DND-41 (cell line): ENCODE results near the gene TP53I11.

Experiments used
- ATAC-seq: fragments of 200-7000 bp; cut with Tn5 transposase; 3 replicates; pipeline ENCODE4 v1.9.1; 2021; ENCODE audit warnings: low read depth; ENCODE audit not compliant: insufficient read depth
- DNase-seq: peaks from one replicate; pipeline ENCODE4 v3.0.0-alpha.2; 2020
- H2AFZ ChIP-seq: 2 replicates; pipeline ENCODE4 v1.6.0; 2012; ENCODE audit warnings: low read depth, low read length
- H3K27ac ChIP-seq: 2 replicates; pipeline ENCODE4 v1.5.1; 2012; ENCODE audit warnings: low read length, inconsistent platforms
- H3K27me3 ChIP-seq: fragments of 200-600 bp; sonication (generic); 2 replicates; pipeline ENCODE4 v1.6.0; 2012; ENCODE audit warnings: low read length, mild to moderate bottlenecking, inconsistent platforms; ENCODE audit not compliant: insufficient read depth, poor library complexity
- H3K36me3 ChIP-seq: 2 replicates; pipeline ENCODE4 v1.5.1; 2012; ENCODE audit warnings: low read length, inconsistent platforms; ENCODE audit not compliant: insufficient read depth
- H3K4me1 ChIP-seq: 2 replicates; pipeline ENCODE4 v1.5.1; 2012; ENCODE audit warnings: mild to moderate bottlenecking, low read length; ENCODE audit not compliant: insufficient read depth
- H3K4me2 ChIP-seq: 2 replicates; pipeline ENCODE4 v1.6.0; 2012; ENCODE audit warnings: mild to moderate bottlenecking, moderate library complexity, low read length, inconsistent platforms; ENCODE audit not compliant: insufficient read depth
- H3K4me3 ChIP-seq, 2 experiments: fragments of 200-600 bp in 1 of 2; shearing (Covaris generic) in 1 of 2; 2 replicates each; pipeline ENCODE4 v1.5.1; 2012 to 2016; ENCODE audit warnings: inconsistent platforms in 2 of 2, low read length in 2 of 2, mild to moderate bottlenecking in 2 of 2, low read depth in 1 of 2, moderate library complexity in 1 of 2
- H3K79me2 ChIP-seq: 2 replicates; pipeline ENCODE4 v1.6.0; 2012; ENCODE audit warnings: low read length, inconsistent platforms; ENCODE audit not compliant: insufficient read depth
- H3K9ac ChIP-seq: 2 replicates; pipeline ENCODE4 v1.6.0; 2012; ENCODE audit warnings: low read depth, mild to moderate bottlenecking, inconsistent platforms, low read length, moderate library complexity
- H3K9me3 ChIP-seq: 2 replicates; pipeline ENCODE4 v1.5.1; 2012; ENCODE audit warnings: low read length, moderate library complexity, mild to moderate bottlenecking, inconsistent platforms; ENCODE audit not compliant: insufficient read depth, severe bottlenecking
- H4K20me1 ChIP-seq: 2 replicates; pipeline ENCODE4 v1.6.0; 2012; ENCODE audit warnings: low read length; ENCODE audit not compliant: insufficient read depth
- CTCF ChIP-seq: IDR thresholded peaks from 2 replicates; pipeline ENCODE4 v1.5.1; 2012; ENCODE audit warnings: borderline replicate concordance, low read length, moderate library complexity, mild to moderate bottlenecking; ENCODE audit not compliant: poor library complexity, severe bottlenecking; ENCODE audit errors: extremely low read depth
- EZH2 ChIP-seq: IDR thresholded peaks from 3 replicates; pipeline ENCODE4 v1.6.1; 2012; ENCODE audit warnings: borderline replicate concordance, low read depth, mild to moderate bottlenecking, moderate library complexity, low read length, inconsistent platforms; ENCODE audit not compliant: severe bottlenecking

The TP53I11 gene

GRCh38 chr11:44905131-44905866 is 45.4 kb downstream of the TP53I11 start:
- Histone ChIP-seq H3K79me2 (no peaks in the 10 kb centered on the region), H3K4me3 (no peak overlapping the region), H3K36me3 (no peaks in the 10 kb centered on the region), H3K4me2 (no peak overlapping the region), H4K20me1 (no peaks in the 10 kb centered on the region; the same call in 1 of the 2 replicates), H3K9ac (no peak overlapping the region), H3K27me3 (no peaks in the 10 kb centered on the region), H3K9me3 (no peaks in the 10 kb centered on the region), H3K4me1 (no peaks in the 10 kb centered on the region), H3K27ac (no peak overlapping the region), H2AFZ (no peak overlapping the region)
- ATAC-seq, result no peak
- TF ChIP-seq EZH2 (no peak), CTCF (no peak)
- DNase-seq, result no peak

- TF ChIP-seq CTCF (no peak), EZH2 (no peak)
- no peak for ATAC-seq
Measured at GRCh38 chr11:44904261-44905020, 46.2 kb downstream of the TP53I11 start.

GRCh38 chr11:44903518-44903917 is 47.2 kb downstream of the TP53I11 start:
- no peak for ATAC-seq
- Histone ChIP-seq H3K36me3 (no peaks in the 10 kb centered on the region), H3K4me1 (no peaks in the 10 kb centered on the region), H3K79me2 (no peaks in the 10 kb centered on the region), H3K27me3 (no peaks in the 10 kb centered on the region), H3K4me2 (no peak overlapping the region), H2AFZ (no peak overlapping the region), H3K9ac (no peak overlapping the region), H3K9me3 (no peaks in the 10 kb centered on the region), H3K4me3 (no peak overlapping the region), H4K20me1 (no peaks in the 10 kb centered on the region; the same call in 1 of the 2 replicates), H3K27ac (no peak overlapping the region)
- no peak for TF ChIP-seq CTCF
- no peak for TF ChIP-seq EZH2
- DNase-seq, result no peak

More at GRCh38 chr11:44904261-44905020, 46.2 kb downstream of the TP53I11 start:
- H3K4me2 ChIP-seq, result no peak overlapping the region
- no peak overlapping the region for H3K27ac ChIP-seq
- no peaks in the 10 kb centered on the region for H3K79me2 ChIP-seq
- no peaks in the 10 kb centered on the region for H3K27me3 ChIP-seq
- no peaks in the 10 kb centered on the region for H3K9me3 ChIP-seq
- no peaks in the 10 kb centered on the region for H3K36me3 ChIP-seq
- no peaks in the 10 kb centered on the region; the same call in 1 of the 2 replicates for H4K20me1 ChIP-seq
- H3K4me3 ChIP-seq, result no peak overlapping the region
- no peak overlapping the region for H2AFZ ChIP-seq
- no peak for DNase-seq
- no peaks in the 10 kb centered on the region for H3K4me1 ChIP-seq
- no peak overlapping the region for H3K9ac ChIP-seq
